HG03196 (cell line): Measurements from ENCODE around the gene KPNA5.

Experiments used
- ATAC-seq: cut with Tn5 transposase; IDR thresholded peaks from one replicate; pipeline ENCODE4 v1.9.1; 2021; ENCODE audit not compliant: unreplicated experiment

KPNA5 gene

DNA sequence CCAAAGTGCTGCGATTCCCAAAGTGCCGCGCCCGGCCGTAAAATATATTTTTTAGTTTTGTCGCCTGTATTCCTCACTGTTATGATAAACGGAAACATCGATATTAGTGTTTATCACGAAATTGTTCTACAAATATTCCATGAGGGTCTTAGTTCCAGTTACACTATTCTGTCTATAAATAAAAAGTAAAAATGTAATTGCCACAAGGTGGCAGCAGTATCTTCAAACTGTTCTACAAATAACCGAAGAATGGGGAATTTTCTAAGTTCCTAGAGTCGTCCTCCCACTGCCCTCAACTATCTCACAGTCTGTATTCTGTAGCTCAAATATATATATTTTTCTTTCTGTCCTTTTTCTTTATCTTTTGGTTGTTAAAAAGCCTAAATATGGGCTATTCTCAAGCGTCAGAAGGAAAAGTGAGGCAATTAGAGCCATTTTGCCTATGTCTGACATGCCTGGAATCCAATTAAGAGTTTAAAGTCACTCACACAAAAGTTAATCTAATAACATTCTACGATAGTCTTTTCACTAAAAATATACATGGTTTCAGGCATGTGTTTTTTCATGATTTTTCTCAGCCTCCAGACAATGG, 98.7 kb downstream of the KPNA5 start:
- no peak for ATAC-seq

DNA sequence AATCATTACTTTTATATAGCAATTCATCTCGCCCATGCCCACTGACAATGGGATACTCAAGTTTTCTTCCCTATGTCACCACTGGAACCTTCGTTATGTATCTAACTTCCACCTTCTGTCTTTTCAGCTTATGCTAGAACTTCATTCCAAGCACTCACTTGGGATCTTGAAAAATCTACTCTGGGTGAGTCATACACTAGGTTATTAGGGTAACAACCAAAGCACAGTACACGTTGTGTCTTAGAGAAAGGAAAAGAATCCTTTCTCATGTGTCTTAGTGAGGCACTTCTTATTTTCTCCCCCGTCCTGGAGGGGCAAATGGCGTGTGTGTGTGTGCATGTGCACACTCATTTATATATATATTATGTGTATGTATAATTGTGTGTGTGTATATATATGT, 102.8 kb downstream of the KPNA5 start:
- no peak for ATAC-seq
